ENCODE results near the gene ANKRD11.
"Not testable (repeated sequence)": the region's sequence is repeated elsewhere in the genome, so short reads cannot be mapped to it uniquely, and the experiment has no call there.

The ANKRD11 gene

DNA sequence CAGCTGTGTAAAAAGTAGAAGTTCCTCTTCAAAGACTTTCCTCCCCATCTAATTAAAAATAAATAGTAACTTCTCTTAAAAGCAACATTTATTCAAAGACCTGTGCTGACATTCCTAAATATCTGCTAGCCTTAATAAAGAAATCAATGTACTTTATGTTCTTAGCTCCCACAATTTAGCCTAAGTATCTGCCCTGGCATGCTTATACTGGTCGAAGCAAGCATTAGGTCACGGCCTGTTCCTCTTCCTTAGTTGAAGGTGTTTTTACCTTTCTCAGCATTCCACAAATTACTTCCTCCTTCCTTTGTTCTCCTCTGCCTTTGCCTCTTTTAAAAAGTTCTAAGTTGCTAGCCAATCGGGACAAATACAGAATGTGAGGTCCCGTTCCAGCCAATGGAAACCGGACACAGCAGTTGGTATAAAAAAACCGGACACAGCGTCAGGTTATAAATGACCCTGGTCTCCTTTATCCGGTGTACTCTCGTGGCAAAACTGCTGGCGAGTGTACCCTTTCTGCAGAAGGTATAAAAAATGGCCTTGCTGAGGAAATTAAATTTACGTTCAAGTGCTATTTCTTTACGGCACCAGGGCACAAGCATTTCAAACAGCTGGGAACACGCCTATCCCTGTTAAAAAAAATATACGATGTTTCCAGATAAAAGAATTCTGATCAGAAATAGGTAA is 127.7 kb downstream of the ANKRD11 start:
- DNase-seq = not testable (repeated sequence)

GRCh38 chr16:89361751-89362539 is 128.4 kb downstream of the ANKRD11 start:
- peak; percentile 83 for DNase-seq

DNA sequence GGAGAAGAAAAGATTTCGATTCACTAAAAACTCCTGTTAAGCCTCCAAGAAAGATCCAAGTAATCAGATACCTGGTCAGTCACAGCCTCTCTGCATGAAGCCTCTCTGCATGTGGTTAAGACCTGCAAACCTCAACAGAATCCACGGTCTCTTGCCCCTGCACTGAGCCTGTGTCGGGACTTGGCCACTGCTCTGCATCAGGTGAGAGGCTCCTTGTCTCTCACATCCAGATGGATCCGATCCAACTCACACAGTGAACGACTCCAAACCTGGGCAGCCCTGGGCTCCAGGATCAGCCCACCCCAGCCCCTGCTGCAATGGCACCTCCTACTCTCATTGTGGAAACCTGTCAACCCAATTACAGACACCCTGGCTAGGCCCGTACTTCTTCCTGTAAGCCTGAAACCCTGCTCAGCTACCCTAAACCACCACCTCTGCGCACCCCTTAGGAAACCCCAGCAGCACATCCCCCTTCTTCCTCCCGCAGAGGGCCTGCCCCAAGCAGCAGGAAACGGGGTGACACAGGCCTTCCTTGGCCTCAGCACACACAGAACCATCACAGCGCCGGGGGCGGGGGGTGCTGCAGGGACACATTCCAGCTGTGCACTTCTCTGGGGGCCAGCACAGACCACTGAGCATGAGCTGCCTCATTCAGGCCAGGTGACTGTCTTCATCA is 129.5 kb downstream of the ANKRD11 start:
- DNase-seq = peak; percentile 32

- DNase-seq = no peak
Observed at GRCh38 chr16:89359264-89360147, 130.9 kb downstream of the ANKRD11 start.

- DNase-seq = peak; percentile 34
Observed at GRCh38 chr16:89358030-89359005, 132.0 kb downstream of the ANKRD11 start.

GRCh38 chr16:89357055-89357816 is 133.1 kb downstream of the ANKRD11 start:
- peak; percentile 83 for DNase-seq

DNA sequence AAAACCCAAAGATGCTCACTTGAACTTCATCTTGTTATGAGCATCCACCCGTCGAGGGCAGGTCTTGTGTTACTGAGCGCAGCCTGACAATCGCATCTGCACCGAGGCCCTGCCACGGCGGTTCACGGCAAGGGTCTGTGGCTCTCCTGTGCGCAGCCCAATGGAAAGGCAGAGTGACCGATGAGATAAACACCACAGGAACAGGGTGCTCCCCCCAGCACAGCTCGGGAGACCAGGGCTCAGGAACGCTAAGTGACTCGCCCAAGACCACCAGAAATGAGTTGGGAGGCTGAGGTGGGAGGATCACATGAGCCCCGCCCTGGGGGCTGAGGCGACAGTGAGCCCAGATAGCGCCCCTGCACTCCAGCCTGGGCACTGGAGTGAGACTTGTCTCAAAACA is 134.7 kb downstream of the ANKRD11 start:
- DNase-seq = no peak

- no peak for DNase-seq
Observed at GRCh38 chr16:89355007-89355406, 135.4 kb downstream of the ANKRD11 start.

- no peak for DNase-seq
Observed at GRCh38 chr16:89354325-89354724, 136.0 kb downstream of the ANKRD11 start.

DNA sequence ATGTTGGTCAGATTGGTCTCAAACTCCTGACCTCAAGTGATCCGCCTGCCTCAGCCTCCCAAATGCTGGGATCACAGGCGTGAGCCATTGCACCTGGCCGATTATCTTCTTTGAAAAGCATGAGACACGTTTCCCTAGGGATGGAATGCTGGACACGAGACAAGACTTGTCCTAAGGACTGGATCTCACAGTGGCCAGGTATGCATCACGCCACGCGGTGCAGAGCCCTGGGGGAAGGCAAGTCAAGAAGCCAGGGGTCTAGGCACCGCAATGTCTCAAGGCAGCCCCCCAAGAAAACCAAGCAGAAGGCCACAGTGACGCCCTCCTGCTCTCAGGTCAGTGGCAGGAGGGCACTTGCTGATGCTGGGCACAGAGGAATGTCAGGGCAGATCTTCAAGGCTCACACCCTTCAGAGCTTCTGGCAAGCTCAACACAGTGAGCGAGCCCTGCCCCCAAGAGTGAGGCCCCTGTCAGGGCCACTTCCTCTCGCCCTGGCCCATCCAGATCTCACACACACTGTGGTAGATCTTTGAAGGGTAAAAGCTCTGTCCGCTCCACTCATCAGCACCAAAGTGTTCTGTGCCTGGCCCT is 138.2 kb downstream of the ANKRD11 start:
- DNase-seq = no peak

DNA sequence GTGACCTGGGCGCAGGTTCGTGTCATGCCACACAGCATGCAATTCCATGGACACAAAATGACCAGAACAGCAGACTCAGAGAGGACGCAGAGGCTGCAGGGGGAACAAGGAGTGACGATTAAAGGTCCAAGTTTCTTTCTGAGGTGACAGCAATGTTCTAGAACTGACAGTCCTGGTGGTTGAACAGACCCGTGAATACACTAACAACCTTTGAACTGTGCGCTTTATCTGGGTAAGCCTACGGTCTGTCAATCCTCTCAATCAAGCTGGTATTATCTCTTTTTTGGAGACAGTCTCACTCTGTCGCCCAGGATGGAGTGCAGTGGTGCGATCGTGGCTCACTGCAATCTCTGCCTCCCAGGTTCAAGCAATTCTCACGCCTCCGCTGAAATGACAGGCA is 138.7 kb downstream of the ANKRD11 start:
- no peak for DNase-seq

GRCh38 chr16:89350701-89351380 is 139.5 kb downstream of the ANKRD11 start:
- DNase-seq = no peak

- DNase-seq = no peak
Observed at GRCh38 chr16:89349947-89350633, 140.3 kb downstream of the ANKRD11 start.

DNA sequence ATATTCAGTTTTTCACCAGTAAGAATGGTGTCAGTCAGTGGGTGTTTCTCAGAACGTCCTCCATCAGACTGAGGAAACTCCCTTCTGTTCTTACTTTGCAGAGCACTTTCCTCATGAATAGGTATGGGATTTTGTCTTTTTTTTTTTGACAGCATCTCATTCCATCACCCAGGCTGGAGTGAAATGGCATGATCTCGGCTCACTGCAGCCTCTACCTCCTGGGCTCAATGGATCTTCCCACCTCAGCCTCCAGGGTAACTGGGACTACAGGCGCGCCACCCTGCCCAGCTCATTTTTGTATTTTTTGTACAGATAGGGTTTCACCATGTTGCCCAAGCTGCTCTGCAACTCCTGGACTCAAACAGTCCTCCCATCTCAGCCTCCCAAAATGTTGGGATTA is 142.6 kb downstream of the ANKRD11 start:
- no peak for DNase-seq

GRCh38 chr16:89346869-89347268 is 143.5 kb downstream of the ANKRD11 start:
- DNase-seq = peak; percentile 30

- DNase-seq = no peak
Observed at GRCh38 chr16:89345642-89346150, 144.7 kb downstream of the ANKRD11 start.

- DNase-seq = no peak
Observed at GRCh38 chr16:89344846-89345611, 145.3 kb downstream of the ANKRD11 start.

DNA sequence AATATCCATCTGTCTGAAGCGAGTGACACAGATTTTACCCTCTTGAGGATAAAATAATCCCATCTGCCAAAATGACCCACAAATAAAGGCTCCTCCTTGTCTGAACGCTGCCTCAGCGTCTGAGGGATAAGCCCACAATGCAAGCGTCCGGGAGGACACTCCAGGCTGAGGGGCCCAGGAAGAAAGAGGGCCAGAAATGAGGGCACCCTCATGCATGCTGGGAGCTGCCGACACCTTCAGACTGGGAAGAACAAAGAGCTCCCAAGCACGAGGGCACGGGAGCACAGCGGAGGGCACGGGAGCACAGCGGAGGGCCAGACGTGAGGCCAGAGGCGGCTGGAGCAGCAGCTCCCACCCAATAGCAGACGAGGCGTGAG is 145.9 kb downstream of the ANKRD11 start:
- DNase-seq = no peak
